Chondrocyte (in vitro differentiated cells): Measurements from ENCODE around the gene PREX1. TPM values are rescaled to one million over a fixed set of nuclear protein-coding genes. Genes with fewer than 3 reads are reported as not detected.

Source experiments
- DNase-seq: peaks from one replicate; pipeline ENCODE4 v3.0.0; 2021; ENCODE audit warnings: mixed read lengths, low spot score
- H3K27ac Mint-ChIP-seq: one replicate; pipeline ENCODE4 v1.8.0; 2021; ENCODE audit warnings: mild to moderate bottlenecking, moderate library complexity, mixed read lengths; ENCODE audit not compliant: unreplicated experiment
- H3K27me3 Mint-ChIP-seq: 2 replicates; pipeline ENCODE4 v1.8.0; 2021; ENCODE audit warnings: low read depth, mixed read lengths
- H3K36me3 Mint-ChIP-seq: 2 replicates; pipeline ENCODE4 v1.8.0; 2021; ENCODE audit warnings: low read depth, mixed read lengths
- H3K4me1 Mint-ChIP-seq: 2 replicates; pipeline ENCODE4 v1.8.0; 2021; ENCODE audit warnings: low read depth, mild to moderate bottlenecking, mixed read lengths
- H3K4me3 Mint-ChIP-seq: one replicate; pipeline ENCODE4 v1.8.0; 2021; ENCODE audit warnings: mild to moderate bottlenecking, moderate library complexity, mixed read lengths; ENCODE audit not compliant: unreplicated experiment
- H3K9me3 Mint-ChIP-seq: 2 replicates; pipeline ENCODE4 v1.8.0; 2021; ENCODE audit warnings: low read depth, mixed read lengths
- total RNA-seq: library from RNA; stranded (reverse); gene quantifications from 3 replicates; pipeline ENCODE4 v1.2.1, GENCODE V29; 2021
- TF ChIP-seq, protein P1 (sequence below): fragments of 200-600 bp; sonication (generic); IDR thresholded peaks from 2 replicates; pipeline ENCODE4 v1.5.0; 2021; ENCODE audit warnings: antibody characterized with exemption, mild to moderate bottlenecking, moderate library complexity

The PREX1 gene
- total RNA-seq, 1 donor from 2014 or later, result 3.0 TPM

DNA sequence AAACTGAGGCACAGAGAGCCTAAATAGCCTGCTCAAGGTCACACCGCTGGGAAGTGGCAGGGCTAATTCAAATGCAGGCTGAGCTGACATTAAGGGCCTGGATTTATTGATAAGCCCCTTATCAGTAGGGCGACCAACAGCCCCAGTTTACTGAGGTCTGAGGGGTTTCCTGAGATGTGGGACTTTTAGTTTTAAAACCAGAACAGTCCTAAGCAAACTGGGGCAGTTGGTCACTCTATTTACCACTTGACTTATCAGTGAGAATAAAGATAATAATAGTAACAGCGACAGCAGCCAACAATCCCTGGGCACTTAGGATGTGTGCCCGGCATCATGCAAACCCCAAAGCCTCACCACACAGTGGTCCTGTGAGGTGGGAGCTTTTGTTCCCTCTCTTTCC is 27.6 kb downstream of the PREX1 start:
- TF ChIP-seq, protein P1, sequence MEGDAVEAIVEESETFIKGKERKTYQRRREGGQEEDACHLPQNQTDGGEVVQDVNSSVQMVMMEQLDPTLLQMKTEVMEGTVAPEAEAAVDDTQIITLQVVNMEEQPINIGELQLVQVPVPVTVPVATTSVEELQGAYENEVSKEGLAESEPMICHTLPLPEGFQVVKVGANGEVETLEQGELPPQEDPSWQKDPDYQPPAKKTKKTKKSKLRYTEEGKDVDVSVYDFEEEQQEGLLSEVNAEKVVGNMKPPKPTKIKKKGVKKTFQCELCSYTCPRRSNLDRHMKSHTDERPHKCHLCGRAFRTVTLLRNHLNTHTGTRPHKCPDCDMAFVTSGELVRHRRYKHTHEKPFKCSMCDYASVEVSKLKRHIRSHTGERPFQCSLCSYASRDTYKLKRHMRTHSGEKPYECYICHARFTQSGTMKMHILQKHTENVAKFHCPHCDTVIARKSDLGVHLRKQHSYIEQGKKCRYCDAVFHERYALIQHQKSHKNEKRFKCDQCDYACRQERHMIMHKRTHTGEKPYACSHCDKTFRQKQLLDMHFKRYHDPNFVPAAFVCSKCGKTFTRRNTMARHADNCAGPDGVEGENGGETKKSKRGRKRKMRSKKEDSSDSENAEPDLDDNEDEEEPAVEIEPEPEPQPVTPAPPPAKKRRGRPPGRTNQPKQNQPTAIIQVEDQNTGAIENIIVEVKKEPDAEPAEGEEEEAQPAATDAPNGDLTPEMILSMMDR, result no peak
- peaks cover 14% of the 10 kb centered on the region for H3K27me3 Mint-ChIP-seq
- DNase-seq, result peak; percentile 18
- no peak overlapping the region for H3K4me3 Mint-ChIP-seq
- no peaks in the 10 kb centered on the region for H3K4me1 Mint-ChIP-seq
- H3K36me3 Mint-ChIP-seq, result no peaks in the 10 kb centered on the region
- no peak overlapping the region for H3K27ac Mint-ChIP-seq
- H3K9me3 Mint-ChIP-seq, result no peaks in the 10 kb centered on the region

GRCh38 chr20:48799328-48800105 is 28.3 kb downstream of the PREX1 start:
- peak; percentile 43 for DNase-seq
- Mint-ChIP-seq H3K9me3 (no peaks in the 10 kb centered on the region), H3K36me3 (no peaks in the 10 kb centered on the region), H3K27ac (no peak overlapping the region), H3K27me3 (peaks cover 14% of the 10 kb centered on the region), H3K4me3 (no peak overlapping the region), H3K4me1 (no peaks in the 10 kb centered on the region)
- TF ChIP-seq, protein P1, result no peak

DNA sequence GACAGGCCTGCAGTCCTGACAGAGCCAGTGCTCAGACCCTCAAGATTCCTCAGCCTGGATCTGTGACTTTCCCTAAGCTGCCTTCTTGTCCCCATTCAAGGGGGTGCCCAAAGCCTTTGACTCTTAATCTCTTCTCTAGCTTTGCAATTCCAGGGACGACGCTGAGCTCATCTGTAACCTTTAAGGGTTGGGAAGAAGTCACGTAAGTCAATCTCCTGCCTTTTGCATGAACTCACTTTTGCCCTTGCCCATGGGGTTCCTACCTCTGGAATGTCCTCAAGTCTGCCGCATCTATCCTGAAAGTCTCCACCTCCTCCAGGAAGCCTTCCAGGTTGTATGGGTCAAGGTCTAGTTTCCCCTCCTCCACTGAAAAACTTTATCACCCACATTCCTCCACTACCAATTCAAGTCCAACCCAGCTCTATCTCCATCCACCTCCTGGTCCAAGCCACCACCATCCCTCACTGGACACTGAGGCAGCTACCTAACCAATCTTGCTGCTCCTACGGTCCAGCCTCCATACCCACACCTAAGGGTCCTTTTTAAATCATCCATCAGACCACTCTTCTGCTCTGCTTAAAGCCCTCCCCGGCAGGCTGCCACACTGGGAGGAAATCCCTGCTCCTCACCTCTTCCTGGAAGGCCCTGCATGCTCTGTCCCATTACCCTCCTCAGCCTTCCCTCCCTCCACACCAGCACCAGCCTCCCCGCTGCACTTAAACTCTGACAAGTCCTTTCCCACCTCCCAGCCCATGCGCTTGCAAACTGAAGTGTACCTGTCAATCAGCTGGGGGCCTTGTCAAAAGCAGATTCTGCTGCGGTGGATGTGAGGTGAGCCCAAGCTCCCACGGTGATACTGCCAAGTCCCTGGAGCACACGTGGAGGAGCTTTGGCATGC is 29.7 kb downstream of the PREX1 start:
- no peak overlapping the region for H3K4me3 Mint-ChIP-seq
- no peaks in the 10 kb centered on the region for H3K36me3 Mint-ChIP-seq

GRCh38 chr20:48797275-48797825 is 30.4 kb downstream of the PREX1 start:
- TF ChIP-seq, protein P1, result no peak
- Mint-ChIP-seq H3K9me3 (no peaks in the 10 kb centered on the region), H3K36me3 (no peaks in the 10 kb centered on the region), H3K4me3 (no peak overlapping the region), H3K27me3 (peaks cover 14% of the 10 kb centered on the region), H3K4me1 (peaks cover 9% of the 10 kb centered on the region), H3K27ac (no peak overlapping the region)
- DNase-seq, result peak; percentile 9

More for the DNA sequence above, 29.7 kb downstream of the PREX1 start:
- no peaks in the 10 kb centered on the region for H3K9me3 Mint-ChIP-seq
- peaks cover 9% of the 10 kb centered on the region for H3K4me1 Mint-ChIP-seq
- no peak overlapping the region for H3K27ac Mint-ChIP-seq
- DNase-seq, result peak; percentile 55
- H3K27me3 Mint-ChIP-seq, result peaks cover 14% of the 10 kb centered on the region
- TF ChIP-seq, protein P1, result no peak

GRCh38 chr20:48795732-48796131 is 32.1 kb downstream of the PREX1 start:
- no peaks in the 10 kb centered on the region for H3K36me3 Mint-ChIP-seq
- H3K27me3 Mint-ChIP-seq, result peaks cover 14% of the 10 kb centered on the region
- H3K9me3 Mint-ChIP-seq, result no peaks in the 10 kb centered on the region
- no peak for DNase-seq
- no peak overlapping the region for H3K27ac Mint-ChIP-seq
- H3K4me1 Mint-ChIP-seq, result peaks cover 22% of the 10 kb centered on the region
- TF ChIP-seq, protein P1, result no peak
- H3K4me3 Mint-ChIP-seq, result no peak overlapping the region
